ENCODE measurements around the gene C22orf23. TPM values are rescaled to one million over a fixed set of nuclear protein-coding genes. Genes with fewer than 3 reads are reported as not detected.

The C22orf23 gene
- total RNA-seq (2021) (0.64 and 0.66 TPM in 2 replicates), Bru-seq, nascent RNA (percentile 17 among the genes with signal in this experiment), BruChase-seq, experiment 1, labeled RNA remaining after a 2-hour chase (percentile 7 among the genes with signal in this experiment), BruChase-seq, experiment 2, labeled RNA remaining after a 6-hour chase (percentile 23 among the genes with signal in this experiment)
- long read RNA-seq: 0 reads

- intact Hi-C loops (cut with micrococcal nuclease; ENCODE audit: unreplicated experiment): loop anchor here (1.0 kb wide), 1 partner anchor 19 kb away; no protein-coding TSS in a partner anchor
- Histone ChIP-seq H3K36me3 (ENCODE audit: insufficient read depth, low read length, poor library complexity, severe bottlenecking) (peaks cover 20% of the 10 kb centered on the region), H3K4me3 (ENCODE audit: low read depth, low read length, poor library complexity, severe bottlenecking) (peak within 1 kb of the TSS; percentile 73), H3K9me3 (ENCODE audit: low read depth, low read length, poor library complexity, severe bottlenecking) (no peaks in the 10 kb centered on the region), H3K4me1 (ENCODE audit: insufficient read depth, low read length, poor library complexity, severe bottlenecking) (peaks cover 8% of the 10 kb centered on the region), H3K27ac (ENCODE audit: low read depth, low read length, poor library complexity, severe bottlenecking) (peak within 1 kb of the TSS; percentile 77), H3K27me3 (replicated peaks; ENCODE audit: insufficient read depth, low read depth, low read length, poor library complexity) (no peaks in the 10 kb centered on the region)
- peak; percentile 96 for DNase-seq (ENCODE audit: low spot score)
- TF ChIP-seq CTCF (conservative IDR thresholded peaks at IDR 0.05; ENCODE audit: low read depth, low read length): no peak
- ChIA-PET CTCF (no interaction called here), POLR2A (ENCODE audit: low non-redundant PET) (interaction anchor here (0.6 kb wide), 1 partner anchor 558 kb away, joined by 4 read pairs; no protein-coding TSS in a partner anchor)
- TSS peak; percentile 63 for BruUV-seq (replicated peaks)
Observed at GRCh38 chr22:37953437-37954179, at the start of gene C22orf23, which contains the start of gene POLR2F. TSS of gene C22orf23 (minus strand) at chr22:37953601. CDS start at chr22:37953149, 452 bp downstream. TSS of gene POLR2F (plus strand) at chr22:37953699. CDS start at chr22:37953788, 89 bp downstream.

- Histone ChIP-seq H3K4me3 (ENCODE audit: low read depth, low read length, poor library complexity, severe bottlenecking) (no peak overlapping the region), H3K27ac (ENCODE audit: low read depth, low read length, poor library complexity, severe bottlenecking) (no peak overlapping the region), H3K9me3 (ENCODE audit: low read depth, low read length, poor library complexity, severe bottlenecking) (no peaks in the 10 kb centered on the region), H3K27me3 (replicated peaks; ENCODE audit: insufficient read depth, low read depth, low read length, poor library complexity) (no peaks in the 10 kb centered on the region), H3K4me1 (ENCODE audit: insufficient read depth, low read length, poor library complexity, severe bottlenecking) (peaks cover 19% of the 10 kb centered on the region), H3K36me3 (ENCODE audit: insufficient read depth, low read length, poor library complexity, severe bottlenecking) (no peaks in the 10 kb centered on the region)
- POLR2A ChIA-PET (ENCODE audit: low non-redundant PET): interaction anchor here (0.6 kb wide), 1 partner anchor 663 kb away, joined by 3 read pairs; no protein-coding TSS in a partner anchor
- intact Hi-C loops (cut with micrococcal nuclease; ENCODE audit: unreplicated experiment): no loop called here
- no TSS peak for BruUV-seq (replicated peaks)
- DNase-seq (ENCODE audit: low spot score): peak; percentile 71
- no peak for TF ChIP-seq EZH2 (IDR thresholded peaks at IDR 0.05; ENCODE audit: borderline replicate concordance, low read depth, low read length, poor library complexity, severe bottlenecking)
- TF ChIP-seq CTCF (conservative IDR thresholded peaks at IDR 0.05; ENCODE audit: low read depth, low read length): no peak
- CTCF ChIA-PET: no interaction called here
Observed at GRCh38 chr22:37999640-38000272, 46.4 kb upstream of the C22orf23 start.

- DNase-seq (ENCODE audit: low spot score): no peak
- peaks cover 19% of the 10 kb centered on the region for H3K4me1 ChIP-seq (ENCODE audit: insufficient read depth, low read length, poor library complexity, severe bottlenecking)
- no peaks in the 10 kb centered on the region for H3K27me3 ChIP-seq (replicated peaks; ENCODE audit: insufficient read depth, low read depth, low read length, poor library complexity)
- H3K36me3 ChIP-seq (ENCODE audit: insufficient read depth, low read length, poor library complexity, severe bottlenecking): no peaks in the 10 kb centered on the region
- CTCF ChIA-PET: no interaction called here
- H3K9me3 ChIP-seq (ENCODE audit: low read depth, low read length, poor library complexity, severe bottlenecking): no peaks in the 10 kb centered on the region
- intact Hi-C loops (cut with micrococcal nuclease; ENCODE audit: unreplicated experiment): no loop called here
- POLR2A ChIA-PET (ENCODE audit: low non-redundant PET): interaction anchor here (0.6 kb wide), 1 partner anchor 663 kb away, joined by 3 read pairs; no protein-coding TSS in a partner anchor
- H3K27ac ChIP-seq (ENCODE audit: low read depth, low read length, poor library complexity, severe bottlenecking): no peak overlapping the region
- BruUV-seq (replicated peaks): no TSS peak
- H3K4me3 ChIP-seq (ENCODE audit: low read depth, low read length, poor library complexity, severe bottlenecking): no peak overlapping the region
- TF ChIP-seq CTCF (conservative IDR thresholded peaks at IDR 0.05; ENCODE audit: low read depth, low read length) (no peak), EZH2 (IDR thresholded peaks at IDR 0.05; ENCODE audit: borderline replicate concordance, low read depth, low read length, poor library complexity, severe bottlenecking) (no peak)
Observed at GRCh38 chr22:37999236-37999635, 45.8 kb upstream of the C22orf23 start.
